Measurements from ENCODE around the gene ZFAND3.

The ZFAND3 gene

DNA sequence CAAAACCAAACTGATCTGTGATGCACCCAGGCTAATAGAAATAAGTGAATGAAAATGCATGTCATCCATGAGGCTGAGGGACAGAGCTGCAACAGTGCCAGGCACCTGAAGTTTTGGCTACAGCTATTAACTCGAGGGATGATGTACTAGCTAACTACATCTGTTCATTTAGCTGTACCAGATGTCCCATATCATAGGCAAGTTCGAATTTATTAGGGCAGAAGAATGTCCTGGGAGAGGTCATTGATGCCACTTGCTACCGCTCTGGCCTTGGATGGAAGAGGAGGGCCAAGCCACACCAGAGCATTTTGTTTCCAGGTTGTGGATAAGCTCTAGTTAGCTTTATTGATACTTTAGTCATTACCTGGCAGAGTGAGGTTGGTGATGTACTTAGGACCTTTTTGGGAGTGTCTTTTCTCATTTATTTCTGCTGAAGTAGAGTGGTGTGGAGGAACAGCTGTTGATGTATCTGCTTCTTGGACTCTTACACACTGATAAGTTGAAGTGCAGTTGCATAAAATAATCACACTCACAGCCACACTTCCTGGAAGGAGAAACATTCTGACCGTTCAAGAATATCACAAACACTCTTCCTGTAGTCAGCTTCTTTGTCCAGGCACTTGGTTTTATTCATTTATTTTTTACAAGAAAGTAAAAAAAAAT lies 8.2 kb downstream of the ZFAND3 start:
- DNase-seq (ENCODE audit: low spot score): no peak

DNA sequence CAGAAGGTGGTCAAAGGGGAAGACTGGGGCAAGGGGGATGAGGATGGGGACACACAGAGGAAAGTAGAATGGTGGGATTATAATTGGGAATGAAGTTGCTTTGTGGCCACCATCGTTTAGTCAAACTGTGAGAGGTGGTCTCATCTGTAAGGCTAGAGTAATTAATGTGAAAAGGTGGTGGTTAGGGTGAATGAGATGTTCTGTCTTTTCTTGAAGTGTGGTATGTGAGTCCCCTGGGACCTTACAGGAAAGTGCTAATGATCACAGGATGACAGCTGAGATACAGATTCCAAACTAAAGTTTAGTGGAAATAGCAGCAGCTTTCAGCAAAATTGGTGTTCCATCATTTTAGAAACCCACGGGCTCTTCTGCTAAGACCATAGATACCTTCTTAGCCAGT lies 10.7 kb downstream of the ZFAND3 start:
- no peak for DNase-seq (ENCODE audit: low spot score)

DNA sequence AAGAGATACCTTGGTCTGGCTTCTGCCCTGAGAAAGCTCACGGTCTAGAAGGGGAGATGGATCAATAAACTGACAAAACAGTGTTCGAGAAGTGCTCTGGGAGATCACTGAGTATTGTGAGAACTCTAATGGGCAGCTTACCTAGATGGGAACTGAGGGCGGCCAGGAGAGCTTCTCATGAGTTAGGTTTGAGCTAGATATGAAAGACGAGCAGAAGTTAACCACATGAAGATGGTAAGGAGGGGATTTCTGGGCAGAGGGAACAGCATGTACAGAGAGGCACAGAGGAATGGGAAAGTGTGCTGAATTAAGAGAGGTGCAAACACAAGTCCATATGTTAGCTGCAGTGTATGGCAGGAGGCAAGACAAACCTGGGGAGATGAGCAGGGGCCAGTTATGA lies 11.9 kb downstream of the ZFAND3 start:
- DNase-seq (ENCODE audit: low spot score): no peak

DNA sequence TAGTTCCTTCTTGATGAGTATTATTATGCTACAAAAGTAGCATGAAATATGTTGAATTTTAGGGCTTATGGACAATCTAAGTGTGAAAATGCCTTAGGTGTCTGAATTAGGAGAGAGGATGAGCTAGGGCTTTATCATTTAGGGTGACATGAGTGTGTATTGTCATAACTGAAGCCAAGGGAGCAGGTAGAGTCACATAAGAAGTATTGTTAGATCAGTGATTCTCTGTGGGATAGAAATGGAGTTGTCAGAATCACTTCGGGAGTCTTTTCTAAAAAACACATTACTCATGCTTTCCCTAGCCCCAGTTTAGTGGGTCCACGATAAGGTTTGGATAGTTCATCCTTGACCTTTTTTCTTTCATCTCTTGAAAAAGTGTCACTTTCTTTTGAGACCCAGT lies 16.4 kb downstream of the ZFAND3 start:
- no peak for DNase-seq (ENCODE audit: low spot score)

DNA sequence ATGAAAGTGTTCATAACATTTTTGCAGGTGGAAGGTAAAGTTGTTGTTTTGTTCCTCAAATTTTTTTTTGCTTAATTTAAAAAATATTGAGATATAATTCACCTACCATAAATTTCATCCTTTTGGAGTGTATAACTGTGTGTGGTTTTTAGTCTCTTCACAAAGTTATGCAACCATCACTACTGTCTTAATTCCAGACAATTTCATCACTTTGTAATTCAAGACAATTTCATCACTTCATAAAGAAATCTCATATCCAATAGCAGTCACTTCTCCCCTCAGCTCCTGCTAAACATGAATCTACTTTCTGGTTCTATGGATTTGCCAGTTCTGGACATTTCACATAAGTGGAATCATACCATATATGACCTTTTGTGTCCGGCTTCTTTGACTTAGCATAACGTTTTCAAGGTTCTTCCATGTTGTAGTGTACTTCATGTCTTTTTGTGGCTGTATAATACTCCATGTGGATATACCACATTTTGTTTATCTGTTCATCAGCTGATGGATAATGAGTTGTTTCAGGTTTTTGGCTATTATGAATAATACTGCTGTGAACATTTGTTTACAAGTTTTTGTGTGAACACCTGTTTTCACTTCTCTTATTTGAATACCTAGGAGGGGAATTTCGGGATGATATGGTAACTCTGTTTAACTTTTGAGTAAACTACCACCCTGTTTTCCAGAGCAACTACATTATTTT lies 18.8 kb downstream of the ZFAND3 start:
- DNase-seq (ENCODE audit: low spot score): no peak

DNA sequence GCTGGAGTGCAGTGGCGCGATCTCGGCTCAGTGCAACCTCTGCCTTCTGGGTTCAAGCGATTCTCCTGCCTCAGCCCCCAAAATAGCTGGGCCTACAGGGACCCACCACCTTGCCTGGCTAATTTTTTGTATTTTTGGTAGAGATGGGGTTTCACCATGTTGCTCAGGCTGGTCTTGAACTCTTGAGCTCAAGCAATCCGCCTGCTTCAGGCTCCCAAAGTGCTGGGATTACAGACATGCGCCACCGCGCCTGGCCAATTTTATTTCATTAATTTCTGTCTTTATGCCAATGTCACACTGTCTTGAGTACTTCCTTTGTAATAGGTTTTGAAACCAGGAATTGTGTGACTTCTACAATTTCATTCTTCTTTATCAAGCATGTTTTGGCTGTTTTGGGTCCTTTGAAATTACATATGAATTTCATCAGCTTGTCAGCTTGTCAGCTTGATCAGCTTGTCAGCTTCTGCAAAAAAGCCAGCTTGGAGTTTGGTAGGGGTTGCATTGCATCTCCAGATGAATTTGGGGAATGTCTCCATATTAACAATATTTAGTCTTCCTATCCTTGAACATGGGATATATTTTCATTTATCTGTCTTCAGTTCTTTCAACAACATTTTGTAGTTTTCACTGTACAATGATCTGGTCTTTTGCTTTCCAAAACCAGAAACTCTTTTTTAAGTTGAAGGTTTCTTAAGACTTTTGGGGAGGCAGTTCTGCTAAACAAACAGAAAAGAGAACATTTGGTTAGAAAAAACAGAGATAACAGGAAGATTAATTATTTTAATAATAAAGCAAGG lies 20.8 kb downstream of the ZFAND3 start:
- no peak for DNase-seq (ENCODE audit: low spot score)

DNA sequence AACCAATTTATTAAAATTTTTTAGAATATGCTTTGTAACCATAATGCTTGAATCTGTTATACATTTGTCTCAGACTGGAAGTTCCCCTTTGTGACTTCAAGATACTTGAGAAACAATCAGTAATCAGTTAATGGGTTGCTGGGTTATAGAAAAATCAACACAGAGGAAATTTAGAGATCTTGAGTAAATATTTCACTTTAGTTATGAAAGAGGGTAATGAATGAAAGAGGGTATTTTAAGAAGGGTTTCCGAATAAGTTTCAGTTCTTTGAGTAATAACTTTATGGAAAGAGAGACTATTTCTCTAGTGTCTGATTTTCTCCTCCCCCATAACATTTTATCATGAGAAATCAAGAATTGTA lies 21.4 kb downstream of the ZFAND3 start:
- DNase-seq (ENCODE audit: low spot score): no peak

DNA sequence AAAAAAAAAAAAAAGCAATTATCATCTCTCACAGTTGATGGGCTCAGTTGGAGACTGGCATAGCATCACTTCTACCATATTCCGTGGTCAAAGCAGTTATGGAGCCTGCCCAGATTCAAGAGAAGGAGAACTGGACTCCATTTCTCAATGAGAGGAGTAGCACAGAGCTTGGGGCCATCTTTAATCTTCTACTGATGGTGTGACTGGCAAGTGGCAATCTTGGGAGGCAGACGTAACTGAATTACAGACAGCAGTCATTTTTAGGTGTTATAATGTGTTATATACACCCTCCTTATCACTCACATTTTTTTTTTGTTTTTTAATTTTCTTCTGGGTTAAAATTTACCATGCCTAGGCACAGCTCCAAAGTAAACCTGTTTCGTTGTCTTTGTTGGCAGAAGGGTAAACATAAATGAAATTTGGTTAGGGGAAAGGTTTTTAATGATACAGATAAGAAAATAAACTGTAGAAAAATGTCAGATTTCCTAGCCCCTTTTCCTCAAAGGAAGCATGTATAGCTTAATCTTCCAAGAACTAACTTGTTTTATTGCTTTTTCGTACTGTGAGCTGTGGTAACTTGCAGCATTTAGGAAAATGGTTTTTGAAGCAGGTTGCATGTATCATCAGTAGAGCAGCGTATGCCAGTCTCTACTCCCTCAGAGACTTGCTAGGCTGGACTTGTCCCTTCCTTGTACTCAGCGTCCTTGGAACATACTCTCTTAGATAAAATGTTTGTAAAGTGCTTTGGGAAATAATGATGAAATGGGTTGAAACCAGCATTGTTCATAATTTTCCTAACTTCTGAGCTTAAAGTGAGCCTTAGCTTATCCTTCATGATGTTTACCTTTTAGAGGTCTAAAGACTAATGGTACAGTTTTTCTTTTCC lies 25.7 kb downstream of the ZFAND3 start:
- no peak for DNase-seq (ENCODE audit: low spot score)

DNA sequence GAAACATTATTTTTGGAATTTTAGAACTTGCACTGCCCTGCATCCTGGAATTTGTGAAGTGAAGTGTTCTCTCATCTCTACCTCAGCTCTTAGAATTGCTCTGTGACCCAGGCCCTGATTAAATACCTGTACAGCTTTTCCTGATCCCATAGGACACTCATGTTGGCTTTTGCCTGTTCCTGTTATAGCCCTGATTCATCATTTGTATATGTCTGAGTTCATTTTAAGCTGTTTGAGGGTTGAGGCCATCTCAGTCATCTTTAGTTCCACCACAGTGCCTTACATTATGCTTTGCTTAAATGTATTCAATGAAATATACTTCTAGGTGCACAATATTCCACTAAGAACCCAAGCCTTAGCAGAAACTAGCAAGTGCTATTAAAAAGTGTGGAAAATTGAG lies 26.4 kb downstream of the ZFAND3 start:
- no peak for DNase-seq (ENCODE audit: low spot score)

DNA sequence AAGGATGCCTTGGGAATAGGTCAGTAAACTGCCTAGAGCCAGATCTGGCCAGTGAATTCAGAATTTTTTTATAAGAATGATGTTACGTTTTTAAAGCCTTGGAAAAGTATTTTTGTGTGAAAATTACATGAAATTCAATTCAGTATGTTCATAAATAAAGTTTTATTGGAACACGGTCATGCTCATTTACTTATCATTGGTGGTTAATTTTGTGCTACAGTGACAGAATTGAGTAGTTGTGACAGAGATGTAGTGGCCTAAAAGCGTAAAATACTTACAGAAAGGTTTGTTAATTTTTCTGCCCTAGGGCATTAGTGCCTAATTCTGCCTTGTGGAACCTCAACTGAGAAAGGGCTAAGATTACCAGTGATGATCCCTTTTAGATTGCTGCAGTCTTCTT lies 28.2 kb downstream of the ZFAND3 start:
- DNase-seq (ENCODE audit: low spot score): no peak

DNA sequence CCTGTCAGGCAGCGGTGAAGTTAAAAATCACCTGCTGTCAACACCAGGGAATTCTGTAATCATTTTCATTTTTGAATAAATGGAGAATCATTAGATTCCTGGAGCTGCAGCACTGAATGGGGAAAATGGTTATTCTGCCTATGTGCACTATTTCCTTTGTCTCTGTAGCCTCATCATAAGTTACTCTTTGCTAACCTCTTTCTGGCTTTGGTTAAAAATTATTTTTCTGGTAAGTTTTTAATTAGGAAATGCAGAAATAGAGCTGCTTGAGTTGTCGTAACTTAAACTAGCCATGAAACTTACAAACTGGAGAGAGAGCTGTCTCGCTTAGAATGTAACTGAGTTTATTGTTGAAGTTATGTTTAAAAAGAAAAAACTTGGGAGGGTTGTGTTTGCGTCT lies 28.8 kb downstream of the ZFAND3 start:
- no peak for DNase-seq (ENCODE audit: low spot score)

DNA sequence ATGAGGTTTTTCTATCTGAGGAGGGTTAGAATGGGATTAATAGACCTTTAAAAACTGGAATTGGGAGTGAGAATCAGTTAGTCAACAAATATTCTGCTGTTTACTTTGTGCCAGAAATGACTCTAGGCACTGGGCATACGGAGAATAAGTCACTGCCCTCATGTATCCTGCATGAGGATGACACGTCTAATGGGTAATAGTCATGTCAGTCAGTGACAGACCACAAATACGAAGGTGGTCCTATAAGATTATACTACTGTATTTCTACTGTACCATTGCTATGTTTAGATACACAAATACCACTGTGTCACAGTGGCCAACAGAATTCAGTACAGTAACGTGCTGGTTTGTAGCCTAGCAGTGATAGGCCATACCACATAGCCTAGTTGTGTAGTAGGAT lies 30.7 kb downstream of the ZFAND3 start:
- DNase-seq (ENCODE audit: low spot score): no peak

DNA sequence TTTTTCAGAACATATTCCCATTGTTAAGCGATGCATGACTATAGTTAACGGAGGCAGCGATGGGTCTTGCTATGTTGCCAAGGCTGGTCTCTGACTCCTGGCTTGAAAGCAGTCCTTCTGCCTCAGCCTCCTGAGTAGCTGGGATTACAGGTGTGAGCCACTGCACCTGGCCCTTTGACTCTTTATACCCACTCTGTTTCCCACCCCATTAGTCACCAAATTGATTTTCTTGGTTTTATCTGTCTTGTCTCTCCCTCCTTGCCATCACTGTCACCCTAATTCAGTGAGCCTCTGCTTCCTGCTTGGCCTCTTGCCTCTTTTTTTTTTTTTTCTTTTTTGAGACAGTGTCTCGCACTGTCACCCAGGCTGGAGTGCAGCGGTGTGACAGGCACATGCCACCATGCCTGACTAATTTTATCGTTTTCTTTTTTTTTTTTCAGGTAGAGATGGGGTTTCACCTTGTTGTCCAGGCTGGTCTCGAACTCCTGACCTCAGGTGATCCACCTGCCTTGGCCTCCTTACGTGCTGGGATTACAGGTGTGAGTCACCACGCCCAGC lies 31.3 kb downstream of the ZFAND3 start:
- DNase-seq (ENCODE audit: low spot score): no peak

DNA sequence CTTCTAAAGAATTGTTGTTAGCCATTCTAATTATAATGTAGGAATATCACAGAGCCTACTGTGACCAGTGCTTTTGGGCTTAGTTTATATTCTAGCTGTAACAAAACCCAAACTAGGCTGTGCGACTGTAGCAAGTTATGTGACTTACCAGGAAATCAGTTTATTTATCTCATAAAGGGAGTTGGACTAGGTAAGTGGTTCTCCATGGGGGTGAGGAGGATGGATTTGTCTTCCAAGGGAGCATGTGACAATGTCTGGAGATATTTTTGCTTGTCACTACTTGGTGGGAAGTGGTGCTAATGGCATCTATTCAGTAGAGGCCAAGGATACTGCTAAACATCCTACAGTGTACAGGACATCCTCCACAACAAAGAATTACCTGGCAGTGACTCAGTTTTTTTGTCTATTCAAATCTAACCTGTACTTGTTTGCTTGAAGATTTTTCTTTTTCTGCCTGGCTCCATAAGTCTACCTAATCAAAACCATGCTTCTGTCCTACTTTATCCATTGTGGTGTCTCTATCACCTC lies 32.5 kb downstream of the ZFAND3 start:
- DNase-seq (ENCODE audit: low spot score): no peak

DNA sequence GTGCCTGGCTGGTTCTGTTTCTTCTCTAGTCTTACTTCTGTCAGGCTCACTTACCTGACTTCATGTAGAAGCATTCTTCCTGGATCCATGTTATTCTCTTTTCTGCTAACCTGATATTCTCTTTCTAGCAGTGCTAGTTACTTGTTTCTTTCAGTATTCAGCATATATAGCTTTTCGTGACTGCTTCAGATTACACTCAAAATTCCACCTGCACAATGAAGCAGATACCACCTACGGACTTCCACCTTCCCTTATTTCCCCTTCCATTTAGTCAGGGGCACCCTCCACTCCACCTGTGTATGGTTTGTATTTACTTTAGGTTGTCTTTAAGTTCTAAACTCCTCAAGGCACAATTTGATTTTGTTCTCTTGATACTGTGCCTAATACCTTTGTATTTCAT lies 36.8 kb downstream of the ZFAND3 start:
- no peak for DNase-seq (ENCODE audit: low spot score)

DNA sequence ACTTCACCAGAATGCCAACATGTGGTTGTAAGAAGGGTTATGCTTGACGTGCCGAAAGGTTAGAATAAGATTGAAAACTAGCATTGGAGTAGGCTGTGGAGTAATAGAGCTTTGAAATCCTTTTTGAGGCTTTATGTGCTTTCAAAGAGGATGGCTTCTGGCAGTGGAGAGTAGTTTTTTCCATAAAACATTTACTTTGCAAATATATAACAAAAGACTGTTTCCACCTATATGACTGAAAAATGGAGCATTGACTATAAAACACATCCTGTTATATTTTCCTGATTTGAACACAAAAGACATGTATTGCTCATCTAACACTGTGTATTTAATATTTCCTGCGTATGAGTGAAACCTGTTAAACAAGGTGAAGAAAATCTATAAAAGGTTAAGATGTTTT lies 38.8 kb downstream of the ZFAND3 start:
- no peak for DNase-seq (ENCODE audit: low spot score)

DNA sequence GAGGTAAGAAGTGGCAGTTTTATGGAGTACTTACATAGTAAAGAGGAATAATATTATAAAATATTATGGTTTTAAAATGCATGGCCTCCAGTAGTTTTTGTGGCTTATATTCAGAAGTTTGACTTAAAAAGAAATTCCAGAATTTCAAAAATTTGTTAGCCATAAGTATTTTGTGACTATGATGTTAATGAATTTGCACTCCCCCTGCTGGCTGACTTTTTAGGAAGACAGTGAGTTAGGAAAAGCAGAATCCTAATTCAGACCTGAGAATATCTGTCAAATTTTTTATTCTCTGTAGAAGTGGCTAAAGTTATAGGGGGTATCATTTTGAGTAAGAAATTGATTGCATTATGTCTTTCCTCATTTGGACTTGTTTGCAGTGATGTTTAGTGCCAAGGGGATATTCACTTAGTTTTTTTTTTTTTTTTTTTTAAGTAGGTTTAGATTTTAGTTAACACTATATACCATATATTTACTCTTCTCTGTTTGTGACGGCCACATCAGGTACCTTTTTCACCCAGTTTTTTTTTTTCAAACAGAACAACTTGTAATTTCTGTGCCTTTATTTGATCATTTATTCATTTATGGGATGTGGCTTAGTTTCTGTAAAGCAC lies 40.8 kb downstream of the ZFAND3 start:
- peak; percentile 39 for DNase-seq (ENCODE audit: low spot score)

DNA sequence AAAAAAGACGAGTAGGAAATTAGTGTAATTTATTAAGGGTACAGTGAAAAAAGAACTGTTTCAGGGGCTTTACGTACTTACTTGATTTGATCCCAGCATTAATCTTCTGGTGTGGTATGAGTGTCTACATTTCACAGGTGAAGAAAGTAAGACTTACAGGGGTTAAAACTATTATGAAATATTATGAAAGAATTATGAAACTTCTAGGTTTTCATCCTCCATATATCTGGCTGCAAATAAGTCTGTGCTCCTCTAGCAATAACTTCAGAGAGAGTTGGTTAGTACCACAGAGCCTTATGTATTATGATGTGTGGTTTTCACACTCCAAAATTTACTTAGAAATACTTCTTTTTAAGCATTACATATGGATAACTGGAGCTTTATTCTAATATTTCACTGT lies 41.9 kb downstream of the ZFAND3 start:
- DNase-seq (ENCODE audit: low spot score): no peak

DNA sequence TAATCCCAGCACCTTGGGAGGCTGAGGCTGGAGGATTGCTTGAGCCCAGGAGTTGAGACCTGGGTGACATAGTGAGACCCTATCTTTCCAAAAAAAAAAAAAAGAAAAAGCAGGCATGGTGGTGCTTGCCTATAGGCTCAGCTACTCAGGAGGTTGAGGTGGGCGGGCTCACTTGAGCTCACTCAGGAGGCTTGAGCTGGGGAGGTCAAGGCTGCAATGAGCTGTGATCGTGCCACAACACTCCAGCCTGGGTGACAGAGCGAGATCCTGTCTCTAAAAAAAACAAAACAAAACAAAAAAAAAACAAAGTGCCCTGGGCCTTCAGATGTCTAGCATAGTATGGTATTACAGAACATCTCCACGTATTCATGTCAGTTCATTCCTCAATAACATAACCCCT lies 42.9 kb downstream of the ZFAND3 start:
- no peak for DNase-seq (ENCODE audit: low spot score)

DNA sequence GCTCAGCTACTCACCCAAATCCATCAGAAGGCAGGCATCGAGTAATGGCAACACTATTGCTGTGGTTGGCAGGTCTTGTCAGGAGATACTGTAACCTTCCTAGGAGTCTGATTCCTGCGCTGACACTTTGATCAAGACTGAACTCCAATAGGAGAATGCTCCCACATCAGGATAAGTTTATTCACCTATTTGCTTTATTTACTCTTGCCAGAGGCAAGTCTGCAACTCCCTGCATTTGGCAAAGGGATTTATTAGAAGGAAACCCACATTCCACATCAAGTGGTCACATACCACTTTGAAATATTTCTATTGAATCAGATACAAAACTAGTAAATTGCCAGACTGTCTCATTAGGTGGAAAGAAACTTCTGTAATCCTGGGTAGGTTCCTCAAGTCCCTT lies 43.5 kb downstream of the ZFAND3 start:
- no peak for DNase-seq (ENCODE audit: low spot score)

DNA sequence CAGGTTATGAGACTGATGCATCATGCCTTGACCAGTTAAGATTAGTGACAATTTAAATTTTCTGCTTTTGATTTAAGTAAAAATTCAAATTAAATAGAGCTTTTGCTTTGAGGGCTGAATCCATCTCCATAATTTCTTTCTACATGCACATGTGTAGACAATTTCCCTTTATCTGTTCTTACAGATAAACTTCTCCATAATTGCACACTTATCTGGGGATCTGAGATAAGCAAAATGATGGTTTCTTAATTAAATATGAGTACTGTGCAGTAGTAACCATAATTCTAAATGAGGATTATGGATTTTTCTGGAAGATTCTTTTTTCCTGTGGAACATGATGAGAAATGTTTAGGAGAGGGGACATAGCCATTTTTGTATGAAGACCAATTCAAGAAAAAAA lies 44.7 kb downstream of the ZFAND3 start:
- no peak for DNase-seq (ENCODE audit: low spot score)

Data from SK-N-DZ (cell line).